Suprapubic skin (tissue), 3 donors: Measurements from ENCODE around the gene ZER1.

Experiments
- CTCF ChIP-seq, 2 donors: fragments of 200-600 bp in 1 of 2; fragments of 450-650 bp in 1 of 2; sonication (generic) in 1 of 2; IDR thresholded peaks; one replicate each; pipeline ENCODE4 v1.5.1; 2016 to 2019; ENCODE audit warnings: antibody characterized with exemption in 2 of 2, mild to moderate bottlenecking in 1 of 2, moderate library complexity in 1 of 2
- EP300 ChIP-seq: sonication (generic); formaldehyde crosslinking; IDR thresholded peaks from one replicate; pipeline ENCODE4 v1.6.1; 2017; ENCODE audit warnings: antibody characterized with exemption
- POLR2A ChIP-seq, 2 donors: fragments of 450-650 bp; IDR thresholded peaks; one replicate each; pipeline ENCODE4 v1.6.1; 2017; ENCODE audit warnings: antibody characterized with exemption in 2 of 2, mild to moderate bottlenecking in 2 of 2, moderate library complexity in 2 of 2

GRCh38 chr9:128719919-128720605 is 51.7 kb downstream of the ZER1 start:
- no peak for TF ChIP-seq CTCF (IDR thresholded peaks at IDR 0.05)
- TF ChIP-seq POLR2A (IDR thresholded peaks at IDR 0.05) = no peak
- TF ChIP-seq EP300 = no peak
